Occipital lobe (tissue), 2 donors: ENCODE measurements around the gene SWT1. TPM values are rescaled to one million over a fixed set of nuclear protein-coding genes. Genes with fewer than 3 reads are reported as not detected.
A peak's percentile ranks its signal among the peaks of the same experiment; 100 is the strongest.

Experiments used
- DNase-seq: peaks from one replicate; lab custom pipeline; 2025; lab: John Stamatoyannopoulos, UW
- total RNA-seq: library from RNA; depleted of rRNA; stranded (reverse); fragments of >200 nt; gene quantifications from one replicate; pipeline ENCODE4 v1.2.3, GENCODE V29; 2014

SWT1 gene
- total RNA-seq, 1 donor from 2014 or later: 61.3 TPM

- no peak for DNase-seq
Observed at GRCh38 chr1:185287451-185287850, 130.5 kb downstream of the SWT1 start.

GRCh38 chr1:185288435-185288834 lies 131.5 kb downstream of the SWT1 start:
- no peak for DNase-seq

DNA sequence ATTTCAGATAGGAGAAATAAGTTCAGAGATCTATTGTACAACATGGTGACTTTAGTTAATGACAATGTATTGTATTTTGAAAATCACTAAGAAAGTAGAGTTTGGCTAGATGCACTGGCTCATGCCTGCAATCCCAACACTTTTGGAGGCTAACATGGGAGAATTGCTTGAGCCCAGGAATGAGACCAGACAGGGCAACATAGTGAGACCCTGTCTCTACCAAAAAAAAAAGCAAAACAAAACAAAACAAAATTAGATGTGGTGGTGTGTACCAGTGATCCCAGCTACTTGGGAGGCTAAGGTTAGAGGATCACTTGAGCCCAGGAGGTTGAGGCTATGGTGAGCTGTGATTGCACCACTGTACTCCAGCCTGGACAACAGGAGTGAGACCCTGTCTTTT lies 132.9 kb downstream of the SWT1 start:
- no peak for DNase-seq

- DNase-seq: no peak
Observed at GRCh38 chr1:185291159-185291558, 134.2 kb downstream of the SWT1 start.

DNA sequence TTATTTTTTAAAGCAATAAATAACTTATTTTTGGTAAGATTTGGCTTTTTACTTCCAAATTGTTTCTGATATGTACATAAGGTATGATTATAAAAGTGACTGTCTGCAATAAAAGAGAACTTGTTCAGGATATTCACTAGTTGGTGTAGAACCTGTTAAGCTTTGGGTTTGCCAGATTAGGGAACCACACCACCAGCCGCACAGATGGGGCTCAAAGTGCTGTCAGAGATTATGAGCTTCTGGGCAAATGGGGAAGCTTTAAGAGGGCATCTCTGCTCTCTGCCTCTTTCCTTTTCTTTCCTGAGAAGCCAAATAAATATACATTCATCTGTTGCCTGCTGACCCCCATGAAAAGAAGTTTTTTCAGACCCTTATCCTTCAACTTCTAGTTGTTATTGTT lies 134.7 kb downstream of the SWT1 start:
- no peak for DNase-seq

DNA sequence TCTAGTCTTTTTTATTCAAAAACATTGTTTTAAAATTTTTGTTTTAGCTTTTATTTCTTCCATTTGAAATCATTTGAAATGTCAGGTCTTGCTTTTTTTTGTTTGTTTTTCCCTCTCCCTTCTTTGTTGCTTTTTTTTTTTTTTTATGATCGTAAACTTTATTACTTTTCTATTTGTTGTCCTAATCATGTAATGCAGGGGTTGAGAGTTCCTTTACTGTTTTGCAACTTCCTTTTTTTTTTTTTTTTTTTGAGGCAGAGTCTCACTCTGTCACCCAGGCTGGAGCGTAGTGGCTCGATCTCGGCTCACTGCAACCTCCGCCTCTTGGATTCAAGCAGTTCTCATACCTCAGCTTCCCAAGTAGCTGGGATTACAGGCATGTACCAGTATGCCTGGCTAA lies 135.3 kb downstream of the SWT1 start:
- DNase-seq: no peak

GRCh38 chr1:185293967-185294542 lies 137.1 kb downstream of the SWT1 start:
- DNase-seq: no peak

DNA sequence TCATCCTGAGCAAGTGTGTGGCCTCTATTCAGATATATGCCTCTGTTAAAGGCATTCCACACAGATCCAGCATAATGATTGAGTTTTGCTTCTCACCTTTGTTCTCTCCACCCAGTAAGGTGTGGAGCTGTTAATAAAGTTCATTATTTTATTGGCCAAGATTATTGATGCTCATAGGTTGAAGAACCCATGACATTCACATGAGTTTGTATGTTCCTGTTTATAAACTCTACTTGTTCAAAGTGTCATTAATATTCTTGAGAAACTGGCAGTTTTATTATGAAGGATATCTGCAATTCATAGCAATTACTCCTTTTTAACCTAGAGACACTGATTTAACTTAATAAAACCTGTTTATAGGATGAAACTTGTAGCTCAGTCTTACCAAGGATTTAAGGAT lies 138.1 kb downstream of the SWT1 start:
- DNase-seq: no peak

- DNase-seq: no peak
Observed at GRCh38 chr1:185297982-185298381, 141.0 kb downstream of the SWT1 start.

DNA sequence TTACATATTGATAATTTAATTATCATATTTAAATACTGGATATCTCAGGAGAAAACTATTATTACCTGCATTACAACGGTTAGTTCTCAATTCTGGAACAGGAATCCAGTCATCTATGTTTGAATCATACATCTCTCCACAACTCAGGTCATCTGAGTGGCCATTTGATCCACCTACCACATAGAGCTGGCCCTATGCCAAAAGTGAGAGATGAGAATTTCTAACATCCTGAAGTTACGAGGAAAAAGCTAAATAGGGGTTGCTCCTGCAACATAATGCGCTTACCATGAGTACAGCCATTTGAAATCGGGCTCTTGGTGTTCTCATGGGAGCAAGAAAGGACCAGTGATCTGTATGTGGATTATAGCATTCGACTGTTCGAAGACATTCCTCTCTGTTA lies 143.2 kb downstream of the SWT1 start:
- DNase-seq: no peak

DNA sequence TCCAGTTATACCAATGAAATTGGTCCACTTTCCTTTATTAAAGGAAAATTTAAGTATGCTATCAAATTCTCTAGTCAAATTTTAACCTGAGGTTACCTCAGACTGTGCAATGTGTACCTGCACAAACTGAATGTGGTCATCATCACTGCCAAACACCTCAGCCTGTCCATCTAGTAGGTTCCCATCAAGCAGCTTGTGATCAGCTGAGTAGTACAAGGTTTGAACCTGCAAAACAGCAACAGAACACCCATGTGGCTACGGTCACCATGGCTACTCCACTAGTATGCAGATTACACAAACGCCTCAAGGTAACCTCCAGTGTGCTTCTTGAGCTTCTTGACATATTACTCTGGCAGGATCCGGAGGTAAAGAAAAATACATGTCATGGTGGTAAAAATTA lies 148.5 kb downstream of the SWT1 start:
- no peak for DNase-seq

DNA sequence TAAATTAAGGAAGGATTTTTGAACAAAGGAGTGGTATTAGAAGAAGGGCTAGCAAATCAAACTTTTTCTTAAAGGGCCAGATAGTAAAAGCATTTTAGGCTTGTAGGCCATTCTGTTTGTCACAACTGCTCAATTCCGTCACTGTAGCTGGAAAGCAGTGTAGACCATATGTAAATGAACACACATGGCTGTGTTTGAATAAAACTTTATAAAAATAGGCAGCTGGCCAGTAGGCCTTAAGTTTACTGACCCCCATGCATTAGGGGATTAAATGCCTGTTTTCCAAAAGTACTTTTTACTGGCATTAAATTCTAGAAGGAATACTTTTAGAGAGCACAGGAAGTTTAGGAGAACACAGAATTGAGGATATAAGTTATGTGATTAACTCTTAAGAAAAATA lies 151.2 kb downstream of the SWT1 start:
- DNase-seq: no peak

DNA sequence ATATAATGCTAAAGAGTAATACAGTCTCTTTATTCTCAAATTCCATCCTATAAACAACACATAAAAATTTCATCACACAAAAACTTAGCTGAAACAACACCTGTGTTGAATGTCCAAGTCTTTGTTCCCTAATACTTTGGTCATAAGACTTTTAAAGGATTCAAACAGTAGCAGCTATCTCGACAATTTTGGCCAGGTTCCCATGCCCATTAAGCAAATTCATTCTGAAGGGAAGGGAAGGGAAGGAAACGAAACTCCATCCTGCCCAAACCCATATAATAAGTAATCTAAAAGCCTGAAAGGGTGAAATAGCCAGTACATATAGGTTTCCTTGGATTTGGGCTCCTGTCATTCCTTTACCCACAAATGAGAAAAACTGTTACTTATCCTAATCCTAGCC lies 152.6 kb downstream of the SWT1 start:
- DNase-seq: no peak

DNA sequence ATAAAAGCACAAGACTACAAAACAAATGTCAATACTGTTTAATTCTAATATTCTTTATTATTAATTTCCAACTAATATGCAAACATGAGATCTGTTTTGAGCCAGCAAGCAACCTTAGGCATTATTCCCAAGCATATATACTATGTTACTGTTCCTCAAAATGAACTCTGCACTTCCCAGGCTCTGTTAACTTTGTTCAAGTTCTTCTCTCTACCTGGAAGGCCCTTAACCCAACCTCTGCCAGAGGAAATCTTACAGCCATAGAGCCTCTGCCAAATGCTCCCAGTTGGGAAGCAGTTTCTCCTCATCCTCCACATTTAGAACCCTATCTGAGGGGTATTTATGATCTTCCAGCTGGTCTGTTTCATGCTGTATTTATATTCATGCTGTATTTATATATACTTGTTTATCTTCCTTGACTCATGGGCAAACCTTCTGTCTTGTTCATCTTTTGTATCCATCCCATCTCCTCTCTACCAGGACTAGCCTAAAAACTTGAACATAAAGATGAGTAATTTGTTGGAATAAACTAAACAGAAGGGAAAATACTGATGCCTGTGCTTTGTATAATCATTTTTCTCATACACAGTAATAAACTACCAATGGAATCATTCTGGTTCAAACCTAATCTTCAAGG lies 154.7 kb downstream of the SWT1 start:
- no peak for DNase-seq

DNA sequence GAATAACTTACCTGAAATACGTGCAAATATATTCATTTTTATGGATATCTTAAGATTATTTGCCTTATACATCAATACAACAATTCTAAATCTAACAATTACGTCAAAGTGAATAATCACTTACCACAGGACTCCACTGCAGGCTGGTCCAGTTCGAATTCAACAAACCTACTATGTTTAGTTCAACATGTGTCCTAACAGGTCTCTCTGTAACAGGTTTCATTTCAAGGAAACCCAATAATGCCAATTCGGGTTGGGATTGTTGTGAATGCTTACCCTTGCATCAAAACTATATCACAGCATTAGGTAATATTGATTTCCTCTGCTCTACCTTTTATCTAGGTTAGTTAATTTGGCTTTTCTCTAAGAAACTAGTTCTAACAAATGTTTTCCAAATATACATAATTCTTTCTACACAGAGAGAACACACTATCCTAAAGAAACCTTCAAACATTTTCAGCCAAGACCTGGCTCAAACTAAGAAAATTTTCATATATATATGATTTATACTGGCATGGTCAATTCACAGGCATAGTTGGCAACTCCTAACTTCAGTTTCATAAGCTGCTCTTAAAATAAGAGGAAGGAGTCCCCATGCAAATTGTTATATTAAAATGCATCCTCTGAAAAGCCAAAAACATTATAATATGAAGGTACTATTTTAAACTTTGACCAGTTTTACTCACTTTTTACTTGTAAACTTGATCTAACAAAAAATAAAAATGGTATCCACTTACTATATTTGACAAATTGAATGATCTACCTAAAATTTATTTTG lies 155.6 kb downstream of the SWT1 start:
- no peak for DNase-seq

GRCh38 chr1:185314411-185314810 lies 157.4 kb downstream of the SWT1 start:
- DNase-seq: no peak

DNA sequence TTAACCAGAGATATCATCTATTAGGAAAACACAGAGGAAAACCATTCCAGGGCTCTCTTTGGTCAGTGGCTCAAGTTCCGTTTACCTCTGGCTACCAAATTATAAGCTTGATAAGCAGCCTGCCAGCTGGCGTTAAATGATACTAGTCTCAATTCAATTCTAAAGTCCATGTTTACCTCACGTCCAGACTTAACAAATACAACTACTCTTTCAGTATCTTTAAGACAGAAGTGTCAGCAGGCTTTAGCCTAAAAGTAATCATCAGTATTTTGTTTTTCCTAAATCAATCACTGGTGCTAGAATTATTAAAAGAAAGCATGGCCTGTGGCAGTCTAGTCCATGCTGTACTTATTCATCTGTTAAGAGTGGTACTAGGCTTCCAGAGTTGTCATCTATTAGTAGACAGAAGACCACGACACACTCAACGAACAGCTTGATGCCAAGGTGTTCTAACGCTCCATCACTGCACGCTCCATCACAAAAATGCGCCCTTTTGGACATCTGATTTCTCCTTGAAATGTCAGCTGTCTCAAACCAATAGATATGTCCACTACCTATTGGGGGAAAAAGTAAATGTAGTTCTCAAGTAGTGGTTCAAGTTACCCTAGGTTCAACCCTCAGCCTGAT lies 158.6 kb downstream of the SWT1 start:
- no peak for DNase-seq

GRCh38 chr1:185316163-185317033 lies 159.4 kb downstream of the SWT1 start:
- peak; percentile 95 for DNase-seq

GRCh38 chr1:185317034-185317885 lies 160.3 kb downstream of the SWT1 start, which contains the start of gene IVNS1ABP:
TSS of gene IVNS1ABP (minus strand) at chr1:185317243. CDS start at chr1:185309493, 7,750 bp downstream.
- peak; percentile 96 for DNase-seq

- no peak for DNase-seq
Observed at GRCh38 chr1:185317886-185318310, 160.9 kb downstream of the SWT1 start.
